ENCODE data around the gene TMEM89. TPM values are rescaled to one million over a fixed set of nuclear protein-coding genes. Genes with fewer than 3 reads are reported as not detected.

The TMEM89 gene
- total RNA-seq, 1 experiment from 2014 or later, result 0.74 TPM

DNA sequence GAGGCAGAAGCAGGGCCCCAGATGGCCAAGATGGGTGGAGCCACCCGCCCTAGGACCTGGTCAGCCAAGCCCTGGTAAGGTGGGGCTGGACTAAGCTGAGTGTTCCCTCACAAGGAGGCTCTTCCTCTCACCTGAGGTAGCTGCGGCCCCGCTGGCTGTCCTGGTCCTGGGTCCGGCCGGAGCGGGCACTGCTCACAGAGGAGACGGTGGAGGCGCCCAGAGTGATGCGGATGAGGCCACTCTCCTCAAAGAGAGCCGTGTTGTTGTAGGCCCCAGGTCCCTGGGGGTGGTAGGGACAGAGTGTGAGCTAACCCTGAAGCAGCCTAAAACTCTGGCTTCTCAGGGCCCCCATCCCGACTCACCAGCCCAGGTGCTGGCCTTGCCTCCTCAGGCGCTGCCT lies 21.0 kb upstream of the TMEM89 start:
- no peaks in the 10 kb centered on the region for H3K79me2 ChIP-seq (ENCODE audit: insufficient read depth, low read length)
- H3K4me2 ChIP-seq (ENCODE audit: insufficient read depth, insufficient read length, low read length), result no peak overlapping the region
- no peak overlapping the region for H3K56ac ChIP-seq (ENCODE audit: insufficient read length, low read depth, low read length)
- Mint-ChIP-seq H3K27ac (no peak overlapping the region), H3K36me3 (ENCODE audit: insufficient read depth in 1 of 3, low read depth in 3 of 3) (peaks cover 26 to 76% (median 74%) of the 10 kb centered on the region in 3 experiments), H3K4me1 (peaks cover 6% of the 10 kb centered on the region in 2 experiments; a peak in 3 of 4 replicates), H3K9me3 (no peaks in the 10 kb centered on the region), H3K4me3 (no peak overlapping the region), H3K27me3 (ENCODE audit: low read depth) (no peaks in the 10 kb centered on the region; the same call in 1 of the 2 replicates)
- H3K4me1 ChIP-seq (ENCODE audit: insufficient read depth, low read length), result no peaks in the 10 kb centered on the region
- H3K14ac ChIP-seq (ENCODE audit: insufficient read depth, low read length), result no peak overlapping the region
- DNase-seq, result no peak
- peaks cover 2% of the 10 kb centered on the region for H4K20me1 ChIP-seq (ENCODE audit: control insufficient read depth, insufficient read depth, insufficient read length)
- no peak overlapping the region for H4K91ac ChIP-seq (ENCODE audit: insufficient read length, low read depth, low read length)
- H2BK15ac ChIP-seq (ENCODE audit: low read depth, low read length), result no peak overlapping the region
- no peak overlapping the region for H3K23ac ChIP-seq (ENCODE audit: insufficient read length, low read depth, low read length)
- H2BK20ac ChIP-seq (ENCODE audit: low read depth, low read length, poor library complexity, severe bottlenecking), result no peak overlapping the region
- no peak overlapping the region for H2BK120ac ChIP-seq (ENCODE audit: low read depth, low read length, poor library complexity, severe bottlenecking)
- H3K18ac ChIP-seq (ENCODE audit: insufficient read length, low read depth, low read length), result no peak overlapping the region
- no peak overlapping the region for H2BK12ac ChIP-seq (ENCODE audit: insufficient read length, low read depth, low read length)
- H3K27ac ChIP-seq (ENCODE audit: insufficient read length, low read depth, low read length), result no peak overlapping the region
- H3T11ph ChIP-seq (ENCODE audit: low read length), result no peak overlapping the region
- H3K9me3 ChIP-seq (ENCODE audit: control insufficient read depth, low read depth, low read length), result no peaks in the 10 kb centered on the region
- no peak overlapping the region for H3K4ac ChIP-seq (ENCODE audit: low read depth, low read length)
- H2AK5ac ChIP-seq (ENCODE audit: insufficient read length, low read length), result no peak overlapping the region
- H3K27me3 ChIP-seq (ENCODE audit: insufficient read depth, low read length), result no peaks in the 10 kb centered on the region
- TF ChIP-seq, protein P1, sequence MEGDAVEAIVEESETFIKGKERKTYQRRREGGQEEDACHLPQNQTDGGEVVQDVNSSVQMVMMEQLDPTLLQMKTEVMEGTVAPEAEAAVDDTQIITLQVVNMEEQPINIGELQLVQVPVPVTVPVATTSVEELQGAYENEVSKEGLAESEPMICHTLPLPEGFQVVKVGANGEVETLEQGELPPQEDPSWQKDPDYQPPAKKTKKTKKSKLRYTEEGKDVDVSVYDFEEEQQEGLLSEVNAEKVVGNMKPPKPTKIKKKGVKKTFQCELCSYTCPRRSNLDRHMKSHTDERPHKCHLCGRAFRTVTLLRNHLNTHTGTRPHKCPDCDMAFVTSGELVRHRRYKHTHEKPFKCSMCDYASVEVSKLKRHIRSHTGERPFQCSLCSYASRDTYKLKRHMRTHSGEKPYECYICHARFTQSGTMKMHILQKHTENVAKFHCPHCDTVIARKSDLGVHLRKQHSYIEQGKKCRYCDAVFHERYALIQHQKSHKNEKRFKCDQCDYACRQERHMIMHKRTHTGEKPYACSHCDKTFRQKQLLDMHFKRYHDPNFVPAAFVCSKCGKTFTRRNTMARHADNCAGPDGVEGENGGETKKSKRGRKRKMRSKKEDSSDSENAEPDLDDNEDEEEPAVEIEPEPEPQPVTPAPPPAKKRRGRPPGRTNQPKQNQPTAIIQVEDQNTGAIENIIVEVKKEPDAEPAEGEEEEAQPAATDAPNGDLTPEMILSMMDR (conservative IDR thresholded peaks at IDR 0.05), result no peak
- H4K8ac ChIP-seq (replicated peaks; ENCODE audit: insufficient read length, low read depth, low read length), result no peak overlapping the region
- H3K23me2 ChIP-seq (ENCODE audit: insufficient read length, low read depth, low read length, poor library complexity, severe bottlenecking), result no peaks in the 10 kb centered on the region
- H3K79me1 ChIP-seq (ENCODE audit: insufficient read depth, low read depth, low read length, poor library complexity, severe bottlenecking), result no peaks in the 10 kb centered on the region
- no CpG with 5 or more reads among the region's 12 CpGs for WGBS (ENCODE audit: extremely low coverage, insufficient read length, low lambda C conversion rate)
- H2BK5ac ChIP-seq (ENCODE audit: insufficient read length, low read length), result no peak overlapping the region
- no peak overlapping the region for H3K9ac ChIP-seq (ENCODE audit: extremely low read depth, insufficient read length, low read length)
- H4K5ac ChIP-seq (ENCODE audit: insufficient read length, low read depth, low read length), result no peak overlapping the region
- H2AFZ ChIP-seq (ENCODE audit: low read length), result no peak overlapping the region

All from H9 (cell line).